PC-3 (cell line): ENCODE measurements around the gene PPP4R4. TPM values are rescaled to one million over a fixed set of nuclear protein-coding genes. Genes with fewer than 3 reads are reported as not detected.

Experiments used
- ATAC-seq: fragments of 200-7000 bp; cut with Tn5 transposase; 2 replicates; pipeline ENCODE4 v1.9.1; 2020; ENCODE audit warnings: mild to moderate bottlenecking, moderate library complexity
- BruUV-seq: library from RNA; stranded (reverse); fragments of 400-500 nt; replicated peaks from 2 replicates; lab custom pipeline; 2021; lab: Mats Ljungman, UMichigan
- CTCF ChIA-PET: fragments of 300-600 bp; sonication (Branson Sonifier 250); formaldehyde crosslinking; loops from one replicate; lab custom pipeline; 2022; ENCODE audit warnings: antibody characterized with exemption; lab: Charles Lee
- POLR2A ChIA-PET: fragments of 300-600 bp; sonication (Branson Sonifier 250); formaldehyde crosslinking; loops from one replicate; lab custom pipeline; 2022; ENCODE audit warnings: antibody characterized with exemption; ENCODE audit not compliant: unreplicated experiment; lab: Charles Lee
- DNase-seq: peaks from one replicate; pipeline ENCODE4 v3.0.0-alpha.2; 2015
- H2AFZ ChIP-seq: fragments of 300-600 bp; sonication (generic); 2 replicates; pipeline ENCODE4 v1.6.0; 2016; ENCODE audit warnings: antibody characterized with exemption, low read length
- H3F3A ChIP-seq: fragments of 300-600 bp; sonication (generic); one replicate; pipeline ENCODE4 v1.6.0; 2017; ENCODE audit warnings: antibody characterized with exemption, low read length, control low read depth, mild to moderate bottlenecking; ENCODE audit not compliant: unreplicated experiment
- H3K27ac ChIP-seq: fragments of 300-600 bp; sonication (generic); 2 replicates; pipeline ENCODE4 v1.5.1; 2016; ENCODE audit warnings: mild to moderate bottlenecking, low read length
- H3K27me3 ChIP-seq: fragments of 300-600 bp; sonication (generic); 2 replicates; pipeline ENCODE4 v1.6.1; 2016; ENCODE audit warnings: low read length, mixed read lengths
- H3K36me3 ChIP-seq: fragments of 300-600 bp; sonication (generic); 2 replicates; pipeline ENCODE4 v1.6.1; 2016; ENCODE audit warnings: low read depth, mixed run types, low read length, mixed read lengths
- H3K4me1 ChIP-seq: fragments of 300-600 bp; sonication (generic); 2 replicates; pipeline ENCODE4 v1.5.1; 2016; ENCODE audit warnings: low read length; ENCODE audit not compliant: insufficient read depth
- H3K4me2 ChIP-seq: fragments of 300-600 bp; sonication (generic); 2 replicates; pipeline ENCODE4 v1.6.0; 2016; ENCODE audit warnings: low read length
- H3K4me3 ChIP-seq: fragments of 300-600 bp; sonication (generic); 2 replicates; pipeline ENCODE4 v1.5.1; 2016; ENCODE audit warnings: mild to moderate bottlenecking, low read length, mixed read lengths
- H3K79me2 ChIP-seq: fragments of 300-600 bp; sonication (generic); 2 replicates; pipeline ENCODE4 v1.6.1; 2017; ENCODE audit warnings: low read length, mixed read lengths
- H3K9ac ChIP-seq: fragments of 300-600 bp; sonication (generic); 2 replicates; pipeline ENCODE4 v1.6.0; 2016; ENCODE audit warnings: mild to moderate bottlenecking, low read length
- H3K9me2 ChIP-seq: fragments of 300-600 bp; sonication (generic); replicated peaks from 2 replicates; pipeline ENCODE4 v1.6.1; 2016; ENCODE audit warnings: mixed run types, low read length, mixed read lengths
- H3K9me3 ChIP-seq: fragments of 300-600 bp; sonication (generic); 2 replicates; pipeline ENCODE4 v1.6.1; 2016; ENCODE audit warnings: low read length, mixed read lengths
- H4K20me1 ChIP-seq: fragments of 300-600 bp; sonication (generic); 2 replicates; pipeline ENCODE4 v1.6.1; 2016; ENCODE audit warnings: low read length, mixed read lengths
- EZH2 ChIP-seq: fragments of 300-600 bp; sonication (generic); IDR thresholded peaks from one replicate; pipeline ENCODE4 v1.6.1; 2017; ENCODE audit warnings: antibody characterized with exemption, mild to moderate bottlenecking, low read length; ENCODE audit not compliant: unreplicated experiment
- EZH2phosphoT487 ChIP-seq: fragments of 300-600 bp; sonication (generic); IDR thresholded peaks from 2 replicates; pipeline ENCODE4 v1.6.1; 2018; ENCODE audit warnings: mild to moderate bottlenecking, antibody characterized with exemption, low read length, borderline replicate concordance
- intact Hi-C: fragments of 100-400 bp; cut with micrococcal nuclease; formaldehyde crosslinking; loops from 2 replicates; pipeline ENCODE4 v1.9.0; 2023
- total RNA-seq: library from RNA; depleted of rRNA; stranded (reverse); fragments of >200 nt; gene quantifications from 2 replicates; pipeline ENCODE4 v1.2.3, GENCODE V29; 2014
- TF ChIP-seq, protein P1 (sequence below): fragments of 300-600 bp; sonication (generic); conservative IDR thresholded peaks from 2 replicates; pipeline ENCODE4 v1.5.1; 2017; ENCODE audit warnings: antibody characterized with exemption, low read depth, mild to moderate bottlenecking, low read length

Gene PPP4R4
- total RNA-seq, 1 experiment from 2014 or later, result 0.11 TPM

DNA sequence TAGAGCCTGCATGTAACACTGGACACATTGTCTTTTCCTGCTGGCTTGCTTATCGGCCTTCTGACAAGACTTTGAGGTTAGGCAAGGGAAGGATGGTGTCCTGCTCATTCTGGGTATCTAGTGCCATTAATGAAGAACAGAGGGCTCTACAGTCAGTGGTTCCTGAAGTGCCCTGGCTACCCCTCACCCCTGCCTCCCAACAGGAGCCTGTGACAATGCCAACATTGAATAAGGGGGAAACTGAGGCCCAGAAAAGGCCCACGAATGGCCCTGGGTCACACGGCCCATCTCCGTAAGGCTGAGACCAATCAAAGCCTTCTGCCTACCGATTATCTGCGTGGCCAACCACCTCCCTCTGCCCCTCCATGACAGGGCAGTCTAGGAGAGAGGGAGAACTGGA is 46.8 kb upstream of the PPP4R4 start:
- H3K36me3 ChIP-seq, result no peaks in the 10 kb centered on the region
- peaks cover 9% of the 10 kb centered on the region; the same call in 1 of the 2 replicates for H3K4me1 ChIP-seq
- no peak overlapping the region for H3K4me3 ChIP-seq
- H2AFZ ChIP-seq, result no peak overlapping the region
- no peak for DNase-seq
- no peak for ATAC-seq
- TF ChIP-seq EZH2phosphoT487 (no peak), EZH2 (no peak)
- TF ChIP-seq, protein P1, sequence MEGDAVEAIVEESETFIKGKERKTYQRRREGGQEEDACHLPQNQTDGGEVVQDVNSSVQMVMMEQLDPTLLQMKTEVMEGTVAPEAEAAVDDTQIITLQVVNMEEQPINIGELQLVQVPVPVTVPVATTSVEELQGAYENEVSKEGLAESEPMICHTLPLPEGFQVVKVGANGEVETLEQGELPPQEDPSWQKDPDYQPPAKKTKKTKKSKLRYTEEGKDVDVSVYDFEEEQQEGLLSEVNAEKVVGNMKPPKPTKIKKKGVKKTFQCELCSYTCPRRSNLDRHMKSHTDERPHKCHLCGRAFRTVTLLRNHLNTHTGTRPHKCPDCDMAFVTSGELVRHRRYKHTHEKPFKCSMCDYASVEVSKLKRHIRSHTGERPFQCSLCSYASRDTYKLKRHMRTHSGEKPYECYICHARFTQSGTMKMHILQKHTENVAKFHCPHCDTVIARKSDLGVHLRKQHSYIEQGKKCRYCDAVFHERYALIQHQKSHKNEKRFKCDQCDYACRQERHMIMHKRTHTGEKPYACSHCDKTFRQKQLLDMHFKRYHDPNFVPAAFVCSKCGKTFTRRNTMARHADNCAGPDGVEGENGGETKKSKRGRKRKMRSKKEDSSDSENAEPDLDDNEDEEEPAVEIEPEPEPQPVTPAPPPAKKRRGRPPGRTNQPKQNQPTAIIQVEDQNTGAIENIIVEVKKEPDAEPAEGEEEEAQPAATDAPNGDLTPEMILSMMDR, result no peak
- CTCF ChIA-PET, result no interaction called here
- H3K27me3 ChIP-seq, result no peaks in the 10 kb centered on the region
- no peaks in the 10 kb centered on the region for H3F3A ChIP-seq
- BruUV-seq, result no TSS peak
- H4K20me1 ChIP-seq, result no peaks in the 10 kb centered on the region
- H3K4me2 ChIP-seq, result no peak overlapping the region
- POLR2A ChIA-PET, result no interaction called here
- H3K27ac ChIP-seq, result no peak overlapping the region
- no peaks in the 10 kb centered on the region for H3K9me2 ChIP-seq
- no peaks in the 10 kb centered on the region for H3K9me3 ChIP-seq
- intact Hi-C loops, result no loop called here
- H3K9ac ChIP-seq, result no peak overlapping the region
- no peaks in the 10 kb centered on the region for H3K79me2 ChIP-seq

DNA sequence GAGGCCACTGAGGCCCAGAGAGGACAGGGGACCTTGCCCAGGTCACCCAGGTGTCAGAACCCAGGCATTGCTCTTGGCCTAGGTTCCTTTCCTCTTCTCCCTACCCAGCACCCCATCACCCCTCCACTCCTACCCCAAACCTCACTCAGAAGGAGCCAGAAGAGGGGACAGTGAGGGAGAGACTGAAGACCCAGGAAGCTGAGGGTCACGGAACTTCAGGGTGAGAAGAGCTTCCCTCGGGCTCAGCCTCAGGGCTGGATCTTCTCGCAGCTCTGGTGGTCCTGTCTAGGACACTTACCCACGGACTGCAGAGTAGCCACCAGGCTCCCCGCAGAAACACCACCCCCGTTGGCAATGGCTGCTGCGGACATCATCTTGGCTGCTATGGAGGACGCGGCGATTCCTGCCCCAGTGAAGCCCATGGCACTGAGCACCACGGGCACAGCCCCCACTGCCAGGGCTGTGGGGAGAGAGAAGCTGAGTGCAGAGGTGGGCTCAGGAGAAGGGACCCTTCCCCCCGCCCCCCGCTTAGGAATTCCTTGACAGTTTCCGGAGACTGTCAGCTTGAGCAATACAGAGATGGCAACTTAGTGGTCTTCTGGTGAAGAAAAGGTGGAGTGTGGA is 45.8 kb upstream of the PPP4R4 start:
- TF ChIP-seq, protein P1, result no peak
- no peak for TF ChIP-seq EZH2
- TF ChIP-seq EZH2phosphoT487, result no peak
- no peaks in the 10 kb centered on the region for H3F3A ChIP-seq
- H3K27ac ChIP-seq, result no peak overlapping the region
- no peak overlapping the region for H2AFZ ChIP-seq
- H3K4me2 ChIP-seq, result peak overlapping the region; percentile 97
- no peaks in the 10 kb centered on the region for H4K20me1 ChIP-seq
- peaks cover 9% of the 10 kb centered on the region; the same call in 1 of the 2 replicates for H3K4me1 ChIP-seq
- intact Hi-C loops, result no loop called here
- CTCF ChIA-PET, result no interaction called here
- POLR2A ChIA-PET, result no interaction called here
- no peak overlapping the region for H3K4me3 ChIP-seq
- no peaks in the 10 kb centered on the region for H3K79me2 ChIP-seq
- no peaks in the 10 kb centered on the region for H3K36me3 ChIP-seq
- H3K9me3 ChIP-seq, result no peaks in the 10 kb centered on the region
- no peaks in the 10 kb centered on the region for H3K9me2 ChIP-seq
- no peak overlapping the region for H3K9ac ChIP-seq
- ATAC-seq, result no peak
- H3K27me3 ChIP-seq, result no peaks in the 10 kb centered on the region
- no TSS peak for BruUV-seq
- DNase-seq, result no peak

DNA sequence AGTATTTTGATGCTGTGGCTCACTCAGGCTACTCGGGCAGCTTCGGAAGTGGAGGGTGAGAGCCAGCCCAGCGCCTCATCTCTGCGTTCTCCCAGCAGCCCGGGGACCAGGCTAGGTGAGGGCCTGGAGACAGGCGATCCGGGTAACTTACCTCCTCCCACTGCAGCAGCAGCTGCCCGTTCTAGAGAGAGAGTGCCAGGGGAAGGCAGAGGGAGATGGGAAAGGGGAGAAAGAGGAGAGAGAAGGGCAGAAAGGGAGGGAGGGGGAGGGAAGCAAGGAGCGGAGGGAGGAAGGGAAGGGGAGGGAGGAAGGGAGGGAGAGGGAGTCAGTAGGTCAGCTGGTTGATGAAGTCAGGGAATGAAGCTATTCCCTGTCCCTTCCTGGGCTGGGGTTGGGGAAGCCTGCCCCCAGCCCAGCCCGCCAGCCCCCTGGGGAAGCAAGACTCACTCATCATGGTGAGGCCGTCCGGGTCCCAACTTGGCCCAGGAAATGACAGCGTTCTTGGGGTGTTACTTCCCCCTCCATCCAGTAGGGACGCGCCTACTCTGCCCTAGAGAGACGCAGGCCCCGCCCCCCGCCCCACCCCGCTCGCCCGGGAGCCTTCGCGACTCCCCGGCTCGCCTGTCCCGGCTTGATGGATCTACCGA is 44.9 kb upstream of the PPP4R4 start, which contains the start of gene IFI27L2:
TSS of gene IFI27L2 (minus strand) at position 494 of the 647 bp plus-strand sequence. CDS start at position 454, 40 bp downstream.
- Histone ChIP-seq H3K9ac (0 out of 2 replicates have a peak within 1 kb of the TSS, but pooled peaks have one; percentile 4), H3F3A (no peaks in the 10 kb centered on the region), H3K9me2 (no peaks in the 10 kb centered on the region), H3K79me2 (no peaks in the 10 kb centered on the region), H3K4me1 (peaks cover 9% of the 10 kb centered on the region; the same call in 1 of the 2 replicates), H3K36me3 (no peaks in the 10 kb centered on the region), H2AFZ (peak within 1 kb of the TSS; percentile 73), H3K4me2 (peak within 1 kb of the TSS; percentile 97), H3K27me3 (no peaks in the 10 kb centered on the region), H3K27ac (no peak within 1 kb of the TSS), H3K4me3 (peak within 1 kb of the TSS; percentile 67), H3K9me3 (no peaks in the 10 kb centered on the region), H4K20me1 (no peaks in the 10 kb centered on the region)
- ATAC-seq (peak; percentile 92), DNase-seq (peak; percentile 57)
- TF ChIP-seq EZH2, result no peak
- TF ChIP-seq, protein P1, result no peak
- no peak for TF ChIP-seq EZH2phosphoT487
- no TSS peak for BruUV-seq
- intact Hi-C loops, result no loop called here
- ChIA-PET POLR2A (no interaction called here), CTCF (no interaction called here)
